ENCODE measurements around the gene ATCAY. TPM values are rescaled to one million over a fixed set of nuclear protein-coding genes. Genes with fewer than 3 reads are reported as not detected.

Gene ATCAY
- total and polyA plus RNA-seq, 2 of the 4 experiments (the other 2 are of a cell fraction) = 0.31 to 0.36 TPM

GRCh38 chr19:3897936-3898335, 17.5 kb downstream of the ATCAY start:
- H2AFZ ChIP-seq (replicated peaks; ENCODE audit: low read length, poor library complexity) = no peak overlapping the region
- H2BK5ac ChIP-seq (ENCODE audit: low read depth, low read length, poor library complexity, severe bottlenecking) = no peak overlapping the region
- no peaks in the 10 kb centered on the region for H3K4me1 ChIP-seq (ENCODE audit: control insufficient read depth, insufficient read depth, low read length)
- POLR2A ChIA-PET (ENCODE audit: unreplicated experiment) = no interaction called here
- no peak overlapping the region for H3K4me2 ChIP-seq (ENCODE audit: low read depth, low read length)
- H4K20me1 ChIP-seq (ENCODE audit: insufficient read depth, low read length) = no peaks in the 10 kb centered on the region
- CTCF ChIA-PET = no interaction called here
- H3K18ac ChIP-seq (ENCODE audit: low read depth, low read length) = no peak overlapping the region
- no peak overlapping the region for H2BK120ac ChIP-seq (ENCODE audit: low read depth, low read length)
- H3K27ac ChIP-seq (ENCODE audit: insufficient read depth, low read length) = no peak overlapping the region
- ATAC-seq (ENCODE audit: low read depth) (no peak), DNase-seq (no peak)
- no peak overlapping the region for H2BK20ac ChIP-seq (ENCODE audit: low read depth, low read length)
- no peak overlapping the region for H4K5ac ChIP-seq (ENCODE audit: low read depth, low read length)
- dilution Hi-C loops (cut with HindIII; ENCODE audit: low sequenced_read_pairs, unreplicated experiment) = no loop called here
- no peak overlapping the region for H3K4me3 ChIP-seq (ENCODE audit: insufficient read depth, low read depth, low read length)
- H3K14ac ChIP-seq (replicated peaks; ENCODE audit: low read depth, low read length) = no peak overlapping the region
- TF ChIP-seq SMC3 (IDR thresholded peaks at IDR 0.05; ENCODE audit: low read depth, low read length) = no peak
- TF ChIP-seq BHLHE40 (IDR thresholded peaks at IDR 0.05; ENCODE audit: low read depth, low read length) = no peak
- TF ChIP-seq MAFK (IDR thresholded peaks at IDR 0.05; ENCODE audit: low read depth, low read length) = no peak
- TF ChIP-seq, protein P1, sequence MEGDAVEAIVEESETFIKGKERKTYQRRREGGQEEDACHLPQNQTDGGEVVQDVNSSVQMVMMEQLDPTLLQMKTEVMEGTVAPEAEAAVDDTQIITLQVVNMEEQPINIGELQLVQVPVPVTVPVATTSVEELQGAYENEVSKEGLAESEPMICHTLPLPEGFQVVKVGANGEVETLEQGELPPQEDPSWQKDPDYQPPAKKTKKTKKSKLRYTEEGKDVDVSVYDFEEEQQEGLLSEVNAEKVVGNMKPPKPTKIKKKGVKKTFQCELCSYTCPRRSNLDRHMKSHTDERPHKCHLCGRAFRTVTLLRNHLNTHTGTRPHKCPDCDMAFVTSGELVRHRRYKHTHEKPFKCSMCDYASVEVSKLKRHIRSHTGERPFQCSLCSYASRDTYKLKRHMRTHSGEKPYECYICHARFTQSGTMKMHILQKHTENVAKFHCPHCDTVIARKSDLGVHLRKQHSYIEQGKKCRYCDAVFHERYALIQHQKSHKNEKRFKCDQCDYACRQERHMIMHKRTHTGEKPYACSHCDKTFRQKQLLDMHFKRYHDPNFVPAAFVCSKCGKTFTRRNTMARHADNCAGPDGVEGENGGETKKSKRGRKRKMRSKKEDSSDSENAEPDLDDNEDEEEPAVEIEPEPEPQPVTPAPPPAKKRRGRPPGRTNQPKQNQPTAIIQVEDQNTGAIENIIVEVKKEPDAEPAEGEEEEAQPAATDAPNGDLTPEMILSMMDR (conservative IDR thresholded peaks at IDR 0.05; ENCODE audit: low read depth, low read length) = no peak
- TF ChIP-seq POLR2A (IDR thresholded peaks at IDR 0.05; ENCODE audit: low read depth, low read length) = no peak
- no peak for TF ChIP-seq RCOR1 (IDR thresholded peaks at IDR 0.05; ENCODE audit: insufficient replicate concordance, low read length)
- no peak for TF ChIP-seq MAZ (IDR thresholded peaks at IDR 0.05; ENCODE audit: borderline replicate concordance, low read depth, low read length)
- no peak for TF ChIP-seq FOS (IDR thresholded peaks at IDR 0.05; ENCODE audit: low read depth, low read length)
- no peak for TF ChIP-seq CHD1 (IDR thresholded peaks at IDR 0.05; ENCODE audit: low read depth, low read length)
- TF ChIP-seq CEBPB (IDR thresholded peaks at IDR 0.05; ENCODE audit: low read depth, low read length) = no peak
- TF ChIP-seq, protein P2, sequence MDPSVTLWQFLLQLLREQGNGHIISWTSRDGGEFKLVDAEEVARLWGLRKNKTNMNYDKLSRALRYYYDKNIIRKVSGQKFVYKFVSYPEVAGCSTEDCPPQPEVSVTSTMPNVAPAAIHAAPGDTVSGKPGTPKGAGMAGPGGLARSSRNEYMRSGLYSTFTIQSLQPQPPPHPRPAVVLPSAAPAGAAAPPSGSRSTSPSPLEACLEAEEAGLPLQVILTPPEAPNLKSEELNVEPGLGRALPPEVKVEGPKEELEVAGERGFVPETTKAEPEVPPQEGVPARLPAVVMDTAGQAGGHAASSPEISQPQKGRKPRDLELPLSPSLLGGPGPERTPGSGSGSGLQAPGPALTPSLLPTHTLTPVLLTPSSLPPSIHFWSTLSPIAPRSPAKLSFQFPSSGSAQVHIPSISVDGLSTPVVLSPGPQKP (IDR thresholded peaks at IDR 0.05; ENCODE audit: borderline replicate concordance, low read depth, low read length) = no peak
- no peak for TF ChIP-seq MXI1 (IDR thresholded peaks at IDR 0.05; ENCODE audit: borderline replicate concordance, low read depth, low read length)
- TF ChIP-seq, protein P3, sequence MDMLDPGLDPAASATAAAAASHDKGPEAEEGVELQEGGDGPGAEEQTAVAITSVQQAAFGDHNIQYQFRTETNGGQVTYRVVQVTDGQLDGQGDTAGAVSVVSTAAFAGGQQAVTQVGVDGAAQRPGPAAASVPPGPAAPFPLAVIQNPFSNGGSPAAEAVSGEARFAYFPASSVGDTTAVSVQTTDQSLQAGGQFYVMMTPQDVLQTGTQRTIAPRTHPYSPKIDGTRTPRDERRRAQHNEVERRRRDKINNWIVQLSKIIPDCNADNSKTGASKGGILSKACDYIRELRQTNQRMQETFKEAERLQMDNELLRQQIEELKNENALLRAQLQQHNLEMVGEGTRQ (IDR thresholded peaks at IDR 0.05; ENCODE audit: low read depth, low read length) = no peak
- TF ChIP-seq RFX5 (IDR thresholded peaks at IDR 0.05; ENCODE audit: low read depth, low read length) = no peak
- TF ChIP-seq RAD21 (IDR thresholded peaks at IDR 0.05; ENCODE audit: low read length) = no peak
- no peak for TF ChIP-seq NFE2L2 (IDR thresholded peaks at IDR 0.05; ENCODE audit: low read depth, low read length)
- no peak overlapping the region for H3K9ac ChIP-seq (ENCODE audit: low read depth, low read length)
- no peaks in the 10 kb centered on the region for H3K79me1 ChIP-seq (ENCODE audit: low read depth in 1 of 2, low read length in 2 of 2)
- no peaks in the 10 kb centered on the region for H3K36me3 ChIP-seq (ENCODE audit: control insufficient read depth, insufficient read depth, low read length)
- H3K27me3 ChIP-seq (ENCODE audit: control insufficient read depth, insufficient read depth, low read length) = peaks cover 5% of the 10 kb centered on the region; the same call in 1 of the 2 replicates
- no TSS peak for BruUV-seq (replicated peaks)
- intact Hi-C loops (cut with micrococcal nuclease) = no loop called here
- H2BK15ac ChIP-seq (ENCODE audit: low read depth, low read length) = no peak overlapping the region
- H2AK9ac ChIP-seq (replicated peaks; ENCODE audit: low read depth, low read length, poor library complexity) = no peak overlapping the region
- in situ Hi-C loops (cut with MboI; ENCODE audit: low sequenced_read_pairs) = no loop called here
- WGBS, 2 experiments (ENCODE audit: extremely low coverage in 2 of 2, insufficient read length in 1 of 2) = 84% methylated on average over 2 of the region's 4 CpGs; no CpG with 5 or more reads in 1 of the 2 experiments
- no peak overlapping the region for H3K56ac ChIP-seq (ENCODE audit: extremely low read depth, insufficient read depth, low read length)
- peaks cover 2% of the 10 kb centered on the region; the same call in 1 of the 2 replicates for H3K9me3 ChIP-seq (ENCODE audit: control insufficient read depth, insufficient read depth, low read length)
- no peak overlapping the region for H3K23ac ChIP-seq (ENCODE audit: low read depth, low read length)
- no peak overlapping the region for H3K4ac ChIP-seq (ENCODE audit: low read depth, low read length)
- no peak overlapping the region for H4K91ac ChIP-seq (ENCODE audit: insufficient read depth, low read depth, low read length)
- no peaks in the 10 kb centered on the region for H3K9me1 ChIP-seq (ENCODE audit: insufficient read depth, low read length)
- no peak overlapping the region for H4K8ac ChIP-seq (ENCODE audit: low read depth in 2 of 2, low read length in 2 of 2)
- H2AK5ac ChIP-seq (ENCODE audit: low read depth, low read length) = no peak overlapping the region
